ENCODE measurements around the gene BEND6.

DNA sequence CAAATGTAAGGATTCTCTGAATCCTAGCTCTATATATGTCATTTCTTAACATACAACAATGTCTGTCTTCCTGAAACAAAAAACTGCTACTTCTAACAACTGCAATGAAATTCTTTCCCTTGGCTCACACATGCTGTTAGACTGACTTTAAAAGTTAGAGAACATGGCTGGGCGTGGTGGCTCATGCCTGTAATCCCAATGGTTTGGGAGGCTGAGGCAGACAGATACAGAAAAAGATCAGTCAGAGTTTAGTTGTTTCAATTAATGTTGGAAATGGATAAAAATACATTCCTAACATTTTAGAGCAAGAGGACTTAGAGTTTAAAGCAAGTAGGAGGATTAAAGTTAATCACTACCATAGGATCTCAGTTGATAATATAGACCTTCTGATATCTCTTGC, 62.9 kb downstream of the BEND6 start:
- TF ChIP-seq POLR2A (IDR thresholded peaks at IDR 0.05) = no peak
- TF ChIP-seq, protein P1, sequence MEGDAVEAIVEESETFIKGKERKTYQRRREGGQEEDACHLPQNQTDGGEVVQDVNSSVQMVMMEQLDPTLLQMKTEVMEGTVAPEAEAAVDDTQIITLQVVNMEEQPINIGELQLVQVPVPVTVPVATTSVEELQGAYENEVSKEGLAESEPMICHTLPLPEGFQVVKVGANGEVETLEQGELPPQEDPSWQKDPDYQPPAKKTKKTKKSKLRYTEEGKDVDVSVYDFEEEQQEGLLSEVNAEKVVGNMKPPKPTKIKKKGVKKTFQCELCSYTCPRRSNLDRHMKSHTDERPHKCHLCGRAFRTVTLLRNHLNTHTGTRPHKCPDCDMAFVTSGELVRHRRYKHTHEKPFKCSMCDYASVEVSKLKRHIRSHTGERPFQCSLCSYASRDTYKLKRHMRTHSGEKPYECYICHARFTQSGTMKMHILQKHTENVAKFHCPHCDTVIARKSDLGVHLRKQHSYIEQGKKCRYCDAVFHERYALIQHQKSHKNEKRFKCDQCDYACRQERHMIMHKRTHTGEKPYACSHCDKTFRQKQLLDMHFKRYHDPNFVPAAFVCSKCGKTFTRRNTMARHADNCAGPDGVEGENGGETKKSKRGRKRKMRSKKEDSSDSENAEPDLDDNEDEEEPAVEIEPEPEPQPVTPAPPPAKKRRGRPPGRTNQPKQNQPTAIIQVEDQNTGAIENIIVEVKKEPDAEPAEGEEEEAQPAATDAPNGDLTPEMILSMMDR (IDR thresholded peaks at IDR 0.05) = no peak

All from body of pancreas (tissue), 4 donors.